Chondrocyte (in vitro differentiated cells): ENCODE data around the gene PSMB11. TPM values are rescaled to one million over a fixed set of nuclear protein-coding genes. Genes with fewer than 3 reads are reported as not detected.
A peak's percentile ranks its signal among the peaks of the same experiment; 100 is the strongest.

Experiments used
- DNase-seq: peaks from one replicate; pipeline ENCODE4 v3.0.0; 2021; ENCODE audit warnings: mixed read lengths, low spot score
- H3K27ac Mint-ChIP-seq: one replicate; pipeline ENCODE4 v1.8.0; 2021; ENCODE audit warnings: mild to moderate bottlenecking, moderate library complexity, mixed read lengths; ENCODE audit not compliant: unreplicated experiment
- H3K27me3 Mint-ChIP-seq: 2 replicates; pipeline ENCODE4 v1.8.0; 2021; ENCODE audit warnings: low read depth, mixed read lengths
- H3K36me3 Mint-ChIP-seq: 2 replicates; pipeline ENCODE4 v1.8.0; 2021; ENCODE audit warnings: low read depth, mixed read lengths
- H3K4me1 Mint-ChIP-seq: 2 replicates; pipeline ENCODE4 v1.8.0; 2021; ENCODE audit warnings: low read depth, mild to moderate bottlenecking, mixed read lengths
- H3K4me3 Mint-ChIP-seq: one replicate; pipeline ENCODE4 v1.8.0; 2021; ENCODE audit warnings: mild to moderate bottlenecking, moderate library complexity, mixed read lengths; ENCODE audit not compliant: unreplicated experiment
- H3K9me3 Mint-ChIP-seq: 2 replicates; pipeline ENCODE4 v1.8.0; 2021; ENCODE audit warnings: low read depth, mixed read lengths
- CTCF ChIP-seq: fragments of 200-600 bp; sonication (generic); IDR thresholded peaks from 2 replicates; pipeline ENCODE4 v1.5.0; 2021; ENCODE audit warnings: antibody characterized with exemption, mild to moderate bottlenecking, moderate library complexity
- total RNA-seq: library from RNA; stranded (reverse); gene quantifications from 3 replicates; pipeline ENCODE4 v1.2.1, GENCODE V29; 2021

Gene PSMB11
- total RNA-seq, 1 donor from 2014 or later: not detected

GRCh38 chr14:23051141-23052057 lies 9.4 kb downstream of the PSMB11 start:
- Mint-ChIP-seq H3K36me3 (peaks cover 2% of the 10 kb centered on the region), H3K9me3 (no peaks in the 10 kb centered on the region), H3K4me1 (peaks cover 14% of the 10 kb centered on the region), H3K4me3 (no peak overlapping the region), H3K27ac (no peak overlapping the region), H3K27me3 (no peaks in the 10 kb centered on the region)
- no peak for TF ChIP-seq CTCF
- DNase-seq: no peak

DNA sequence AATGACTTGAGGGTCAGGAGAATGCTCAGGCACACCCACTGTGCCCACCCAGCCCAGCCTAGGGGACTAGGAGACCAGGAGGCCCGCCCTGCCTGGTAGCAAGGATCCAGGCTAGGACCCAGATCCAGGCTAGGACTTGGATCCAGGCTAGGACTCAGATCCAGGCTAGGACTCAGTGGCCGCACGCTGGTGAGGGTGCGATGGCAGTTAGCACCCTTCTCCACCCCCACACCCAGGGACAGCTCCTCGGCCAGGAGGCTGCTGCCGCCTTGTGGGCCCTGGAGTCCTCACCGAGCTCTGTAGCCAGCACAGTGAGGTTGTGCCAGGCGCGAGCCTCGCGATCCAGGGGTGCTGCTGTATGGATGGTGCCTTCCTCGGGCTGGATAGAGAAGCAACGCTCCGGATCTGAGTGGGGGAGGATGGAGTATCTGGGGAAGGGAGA lies 10.2 kb downstream of the PSMB11 start:
- DNase-seq: no peak
- H3K27me3 Mint-ChIP-seq: no peaks in the 10 kb centered on the region
- H3K4me3 Mint-ChIP-seq: no peak overlapping the region
- peaks cover 18% of the 10 kb centered on the region for H3K4me1 Mint-ChIP-seq
- TF ChIP-seq CTCF: no peak
- H3K27ac Mint-ChIP-seq: no peak overlapping the region
- no peaks in the 10 kb centered on the region for H3K9me3 Mint-ChIP-seq
- peaks cover 2% of the 10 kb centered on the region for H3K36me3 Mint-ChIP-seq

DNA sequence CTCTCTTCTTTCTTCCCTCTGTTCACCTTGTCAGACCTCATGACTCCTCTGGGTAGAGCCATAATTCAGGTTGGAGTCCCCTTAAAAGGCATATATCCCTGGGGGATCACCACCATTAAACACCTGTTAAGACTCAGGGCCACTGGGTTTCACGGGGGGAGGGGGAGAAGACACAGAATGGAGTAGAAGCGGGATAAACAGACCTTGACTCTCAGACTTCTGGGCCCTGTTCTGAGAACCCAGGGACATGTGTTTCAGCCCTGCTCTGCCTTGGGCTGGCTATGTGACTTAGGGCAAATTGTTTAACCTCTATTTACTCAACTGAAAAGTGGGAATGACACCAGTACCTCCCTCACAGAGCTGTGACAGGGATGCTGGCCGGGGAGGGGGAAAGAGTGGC lies 10.7 kb downstream of the PSMB11 start:
- H3K27me3 Mint-ChIP-seq: no peaks in the 10 kb centered on the region
- no peaks in the 10 kb centered on the region for H3K36me3 Mint-ChIP-seq
- H3K4me3 Mint-ChIP-seq: no peak overlapping the region
- H3K4me1 Mint-ChIP-seq: peaks cover 14% of the 10 kb centered on the region
- no peak for DNase-seq
- no peaks in the 10 kb centered on the region for H3K9me3 Mint-ChIP-seq
- no peak overlapping the region for H3K27ac Mint-ChIP-seq
- TF ChIP-seq CTCF: no peak

- TF ChIP-seq CTCF: no peak
- H3K27ac Mint-ChIP-seq: no peak overlapping the region
- no peaks in the 10 kb centered on the region for H3K36me3 Mint-ChIP-seq
- H3K4me3 Mint-ChIP-seq: no peak overlapping the region
- H3K27me3 Mint-ChIP-seq: no peaks in the 10 kb centered on the region
- peaks cover 20% of the 10 kb centered on the region for H3K4me1 Mint-ChIP-seq
- DNase-seq: no peak
- no peaks in the 10 kb centered on the region for H3K9me3 Mint-ChIP-seq
Observed at GRCh38 chr14:23053426-23053825, 11.4 kb downstream of the PSMB11 start.

- Mint-ChIP-seq H3K36me3 (peaks cover 3% of the 10 kb centered on the region), H3K27me3 (no peaks in the 10 kb centered on the region), H3K27ac (no peak overlapping the region), H3K4me3 (no peak overlapping the region), H3K9me3 (no peaks in the 10 kb centered on the region), H3K4me1 (peaks cover 21% of the 10 kb centered on the region)
- no peak for DNase-seq
- TF ChIP-seq CTCF: peak; percentile 61
Observed at GRCh38 chr14:23054000-23054811, 12.2 kb downstream of the PSMB11 start.
